GM12878 (cell line): Measurements from ENCODE around the gene PRADC1. TPM values are rescaled to one million over a fixed set of nuclear protein-coding genes. Genes with fewer than 3 reads are reported as not detected.

ENCODE experiments used
- ATAC-seq: fragments of 200-7000 bp; cut with Tn5 transposase; 3 replicates; pipeline ENCODE4 v1.9.1; 2020; ENCODE audit warnings: mild to moderate bottlenecking, moderate library complexity
- BruUV-seq: library from RNA; stranded (reverse); fragments of 400-500 nt; replicated peaks from 2 replicates; lab custom pipeline; 2021; lab: Mats Ljungman, UMichigan
- CTCF ChIA-PET: fragments of 300-600 bp; sonication (Branson Sonifier 250); formaldehyde crosslinking; extraction: SDS; loops from one replicate; lab custom pipeline; 2021; ENCODE audit warnings: inconsistent platforms; lab: Yijun Ruan, JAX
- POLR2A ChIA-PET: fragments of 350-600 bp; formaldehyde crosslinking; extraction: SDS; loops from one replicate; lab custom pipeline; 2021; ENCODE audit warnings: inconsistent platforms; lab: Charles Lee
- RAD21 ChIA-PET: fragments of 300-600 bp; sonication (Branson Sonifier 250); formaldehyde crosslinking; loops from one replicate; lab custom pipeline; 2023; ENCODE audit warnings: antibody characterized with exemption; ENCODE audit not compliant: unreplicated experiment; lab: Charles Lee
- SMC1A ChIA-PET: fragments of 300-600 bp; sonication (Branson Sonifier 250); formaldehyde crosslinking; loops from one replicate; lab custom pipeline; 2023; ENCODE audit not compliant: unreplicated experiment, uncharacterized antibody; lab: Charles Lee
- DNase-seq: peaks from one replicate; pipeline ENCODE4 v3.0.0-alpha.2; 2011; ENCODE audit warnings: low read depth, low spot score
- FAIRE-seq: peaks from 3 replicates; lab custom pipeline; 2011; peaks lifted over from hg19 to GRCh38; lab: Jason Lieb, UNC
- H2AFZ ChIP-seq: 2 replicates; pipeline ENCODE4 v1.6.0; 2011; ENCODE audit warnings: low read depth, low read length, control low read depth; ENCODE audit not compliant: control insufficient read depth
- H3K27ac ChIP-seq: 2 replicates; pipeline ENCODE4 v1.5.1; 2011; ENCODE audit warnings: control low read depth; ENCODE audit not compliant: control insufficient read depth, insufficient read depth
- H3K27me3 ChIP-seq, 2 experiments: replicated peaks in 1 of 2; 2 replicates each; pipeline versions ENCODE4 v1.6.0 to v1.6.1; 2011; ENCODE audit warnings: low read length in 1 of 2; ENCODE audit not compliant: control insufficient read depth in 2 of 2, insufficient read depth in 2 of 2
- H3K36me3 ChIP-seq, 2 experiments: 2 replicates each; pipeline ENCODE4 v1.5.1; 2011; ENCODE audit warnings: low read length in 1 of 2; ENCODE audit not compliant: control insufficient read depth in 2 of 2, insufficient read depth in 2 of 2
- H3K4me1 ChIP-seq: 2 replicates; pipeline ENCODE4 v1.6.1; 2011; ENCODE audit warnings: mild to moderate bottlenecking, low read length, moderate library complexity, mixed read lengths; ENCODE audit not compliant: control insufficient read depth, insufficient read depth
- H3K4me2 ChIP-seq: 2 replicates; pipeline ENCODE4 v1.6.0; 2011; ENCODE audit warnings: control low read depth; ENCODE audit not compliant: control insufficient read depth, insufficient read depth
- H3K4me3 ChIP-seq: fragments of 200-600 bp; sonication (generic); 2 replicates; pipeline ENCODE4 v1.5.1; 2016
- H3K79me2 ChIP-seq: 2 replicates; pipeline ENCODE4 v1.6.0; 2011; ENCODE audit warnings: low read length; ENCODE audit not compliant: control insufficient read depth, insufficient read depth
- H3K9ac ChIP-seq: 2 replicates; pipeline ENCODE4 v1.8.0; 2011; ENCODE audit warnings: low read length, control low read depth, mixed read lengths; ENCODE audit not compliant: control insufficient read depth, insufficient read depth
- H3K9me3 ChIP-seq: replicated peaks from 3 replicates; pipeline ENCODE4 v1.5.1; 2011; ENCODE audit warnings: mild to moderate bottlenecking, low read length; ENCODE audit not compliant: control insufficient read depth, insufficient read depth
- H4K20me1 ChIP-seq: 2 replicates; pipeline ENCODE4 v1.6.0; 2011; ENCODE audit not compliant: control insufficient read depth, insufficient read depth
- PML ChIP-seq: IDR thresholded peaks from 2 replicates; pipeline ENCODE4 v1.6.1; 2012; ENCODE audit warnings: low read length, inconsistent platforms
- POLR2A ChIP-seq: IDR thresholded peaks from 2 replicates; pipeline ENCODE4 v1.6.1; 2011; ENCODE audit warnings: low read depth, mild to moderate bottlenecking, low read length
- POLR2AphosphoS5 ChIP-seq: IDR thresholded peaks from 2 replicates; pipeline ENCODE4 v1.6.1; 2011; ENCODE audit warnings: mild to moderate bottlenecking, low read length, inconsistent platforms
- SREBF2 ChIP-seq: IDR thresholded peaks from 2 replicates; pipeline ENCODE4 v1.6.1; 2012; ENCODE audit warnings: mild to moderate bottlenecking, low read length
- TARDBP ChIP-seq: IDR thresholded peaks from 2 replicates; pipeline ENCODE4 v1.6.1; 2016; ENCODE audit warnings: borderline replicate concordance
- ZNF592 ChIP-seq: fragments of 450-650 bp; IDR thresholded peaks from 2 replicates; pipeline ENCODE4 v1.6.1; 2017; ENCODE audit warnings: mild to moderate bottlenecking, moderate library complexity
- WGBS: methylation state at CpG from one replicate; pipeline ENCODE4 v1.1.6; 2016; ENCODE audit warnings: low lambda C conversion rate; ENCODE audit not compliant: insufficient replicate concordance, insufficient coverage; ENCODE audit errors: missing lambda C conversion rate; 5-methylcytosine and 5-hydroxymethylcytosine counted together
- in situ Hi-C: fragments of 300-500 bp; cut with MboI; formaldehyde crosslinking; loops from 9 replicates; pipeline ENCODE4 v1.14.3; 2018; ENCODE audit warnings: mixed read lengths
- intact Hi-C: fragments of 100-400 bp; cut with micrococcal nuclease; formaldehyde crosslinking; loops from one replicate; pipeline ENCODE4 v1.14.2; 2022; ENCODE audit not compliant: unreplicated experiment
- polyA plus RNA-seq, 11 experiments: library from polyadenylated mRNA; depleted of rRNA in 4 of 11; unstranded in 6 of 11; stranded (reverse) in 5 of 11; fragments of >200 nt; fragmentation: Nextera tagmentation in 4 of 11; fragmentation: Illumina TruSeq in 1 of 11; extraction: Ambion mirVana in 4 of 11; extraction: Trizol in 1 of 11; gene quantifications; 1 replicate in 1 of 11; 2 replicates in 10 of 11; pipeline versions ENCODE4 v1.2.1 to v1.2.3, GENCODE V29; 2011 to 2016; ENCODE audit warnings: inconsistent platforms in 2 of 11, missing spikeins in 2 of 11, low read depth in 1 of 11
- total RNA-seq, 4 experiments: library from RNA; depleted of rRNA in 3 of 4; stranded (reverse); fragments of >200 nt in 3 of 4; fragmentation: Illumina TruSeq in 1 of 4; extraction: Trizol in 1 of 4; gene quantifications; 2 replicates each; pipeline versions ENCODE4 v1.2.1 to v1.2.3, GENCODE V29; 2013 to 2021
- TF ChIP-seq, protein P1 (sequence below): IDR thresholded peaks from 2 replicates; pipeline ENCODE4 v1.6.1; 2012; ENCODE audit warnings: low read length, inconsistent platforms
- TF ChIP-seq, protein P2 (sequence below): fragments of 450-650 bp; IDR thresholded peaks from 2 replicates; pipeline ENCODE4 v1.6.1; 2017; ENCODE audit warnings: borderline replicate concordance

Gene PRADC1
- total and polyA plus RNA-seq, 10 of the 15 experiments (the other 5 are each of a cell fraction or from before 2014, with no cell fraction given), result 3.7 to 39.0 (median 13.8) TPM

DNA sequence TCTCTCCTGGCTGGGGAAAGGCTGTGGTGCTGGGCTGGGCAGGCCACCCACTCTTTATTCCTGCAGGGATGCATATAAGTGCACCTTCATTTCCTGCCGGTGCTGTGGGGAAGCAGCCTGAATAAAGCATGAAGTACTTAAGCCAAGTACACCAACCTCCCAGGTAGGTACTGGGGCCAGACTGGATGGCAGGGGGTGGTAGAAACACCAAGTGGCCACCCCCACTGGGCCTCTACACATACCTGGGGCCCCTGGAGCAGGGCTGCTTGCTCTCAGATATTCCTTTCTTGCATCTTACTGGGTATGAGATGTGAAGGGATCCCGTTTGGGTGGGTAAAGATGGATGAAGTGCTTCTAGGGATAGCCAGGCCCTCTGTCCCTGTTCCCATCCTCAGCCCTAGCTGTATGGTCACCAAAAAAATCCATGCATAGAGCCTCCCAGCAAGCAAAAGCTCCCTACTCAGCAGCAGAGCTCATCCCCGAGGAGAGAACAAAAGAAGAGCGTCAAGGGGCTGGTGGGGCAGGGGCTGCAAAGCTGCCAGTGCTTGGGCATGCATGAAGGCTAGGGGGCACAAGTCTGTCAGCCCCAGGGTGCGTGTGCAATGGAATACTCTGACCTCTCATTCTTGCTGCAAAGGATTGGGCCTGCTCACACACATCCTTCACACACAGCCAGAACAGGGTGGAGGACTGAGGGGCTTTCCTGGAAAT is 23.0 kb upstream of the PRADC1 start:
- no peak overlapping the region for H2AFZ ChIP-seq
- no peak overlapping the region for H3K27ac ChIP-seq
- 57% methylated on average over 5 of the region's 5 CpGs for WGBS
- DNase-seq (no peak), ATAC-seq (no peak), FAIRE-seq (no peak)
- H3K27me3 ChIP-seq, result no peaks in the 10 kb centered on the region
- ChIA-PET POLR2A (interaction anchor here (0.6 kb wide), 1 partner anchor 652 kb away, joined by 3 read pairs; no protein-coding TSS in a partner anchor), RAD21 (no interaction called here), SMC1A (no interaction called here), CTCF (no interaction called here)
- no peak overlapping the region for H3K4me2 ChIP-seq
- H3K9me3 ChIP-seq, result no peaks in the 10 kb centered on the region
- no peaks in the 10 kb centered on the region for H3K4me1 ChIP-seq
- no peak overlapping the region for H3K4me3 ChIP-seq
- H3K79me2 ChIP-seq, result no peaks in the 10 kb centered on the region
- H3K9ac ChIP-seq, result no peak overlapping the region
- no peak for TF ChIP-seq TARDBP
- TSS peak; percentile 48 for BruUV-seq
- in situ Hi-C loops, result no loop called here
- H3K36me3 ChIP-seq, result peaks cover 20 to 32% of the 10 kb centered on the region in 2 experiments
- intact Hi-C loops, result loop anchor here (2.0 kb wide), 1 partner anchor 35 kb away; no protein-coding TSS in a partner anchor
- H4K20me1 ChIP-seq, result no peaks in the 10 kb centered on the region

GRCh38 chr2:73255007-73255644 is 22.1 kb upstream of the PRADC1 start:
- no peak for FAIRE-seq
- TF ChIP-seq ZNF592 (no peak), PML (0 out of 2 replicates have a peak, but pooled peaks have one; percentile 13), SREBF2 (no peak), POLR2A (0 out of 2 replicates have a peak, but pooled peaks have one; percentile 71), POLR2AphosphoS5 (peak; percentile 39; the same call in 1 of the 2 replicates)
- TF ChIP-seq, protein P1, sequence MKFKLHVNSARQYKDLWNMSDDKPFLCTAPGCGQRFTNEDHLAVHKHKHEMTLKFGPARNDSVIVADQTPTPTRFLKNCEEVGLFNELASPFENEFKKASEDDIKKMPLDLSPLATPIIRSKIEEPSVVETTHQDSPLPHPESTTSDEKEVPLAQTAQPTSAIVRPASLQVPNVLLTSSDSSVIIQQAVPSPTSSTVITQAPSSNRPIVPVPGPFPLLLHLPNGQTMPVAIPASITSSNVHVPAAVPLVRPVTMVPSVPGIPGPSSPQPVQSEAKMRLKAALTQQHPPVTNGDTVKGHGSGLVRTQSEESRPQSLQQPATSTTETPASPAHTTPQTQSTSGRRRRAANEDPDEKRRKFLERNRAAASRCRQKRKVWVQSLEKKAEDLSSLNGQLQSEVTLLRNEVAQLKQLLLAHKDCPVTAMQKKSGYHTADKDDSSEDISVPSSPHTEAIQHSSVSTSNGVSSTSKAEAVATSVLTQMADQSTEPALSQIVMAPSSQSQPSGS, result 0 out of 2 replicates have a peak, but pooled peaks have one; percentile 8
- TF ChIP-seq, protein P2, sequence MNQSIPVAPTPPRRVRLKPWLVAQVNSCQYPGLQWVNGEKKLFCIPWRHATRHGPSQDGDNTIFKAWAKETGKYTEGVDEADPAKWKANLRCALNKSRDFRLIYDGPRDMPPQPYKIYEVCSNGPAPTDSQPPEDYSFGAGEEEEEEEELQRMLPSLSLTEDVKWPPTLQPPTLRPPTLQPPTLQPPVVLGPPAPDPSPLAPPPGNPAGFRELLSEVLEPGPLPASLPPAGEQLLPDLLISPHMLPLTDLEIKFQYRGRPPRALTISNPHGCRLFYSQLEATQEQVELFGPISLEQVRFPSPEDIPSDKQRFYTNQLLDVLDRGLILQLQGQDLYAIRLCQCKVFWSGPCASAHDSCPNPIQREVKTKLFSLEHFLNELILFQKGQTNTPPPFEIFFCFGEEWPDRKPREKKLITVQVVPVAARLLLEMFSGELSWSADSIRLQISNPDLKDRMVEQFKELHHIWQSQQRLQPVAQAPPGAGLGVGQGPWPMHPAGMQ, result no peak

More at GRCh38 chr2:73255007-73255644, 22.1 kb upstream of the PRADC1 start:
- 27% methylated on average over 4 of the region's 4 CpGs for WGBS
- H3K4me3 ChIP-seq, result no peak overlapping the region
- H3K9ac ChIP-seq, result no peak overlapping the region
- SMC1A ChIA-PET, result no interaction called here
- no peak overlapping the region for H3K4me2 ChIP-seq
- CTCF ChIA-PET, result no interaction called here
- no peaks in the 10 kb centered on the region for H3K79me2 ChIP-seq
- intact Hi-C loops, result no loop called here
- no peak overlapping the region for H2AFZ ChIP-seq
- BruUV-seq, result no TSS peak
- POLR2A ChIA-PET, result no interaction called here
- in situ Hi-C loops, result no loop called here
- no peaks in the 10 kb centered on the region for H3K9me3 ChIP-seq
- no peaks in the 10 kb centered on the region for H3K27me3 ChIP-seq
- H4K20me1 ChIP-seq, result no peaks in the 10 kb centered on the region
- H3K36me3 ChIP-seq, result peaks cover 29 to 38% of the 10 kb centered on the region in 2 experiments
- DNase-seq, result no peak
- no peaks in the 10 kb centered on the region for H3K4me1 ChIP-seq
- RAD21 ChIA-PET, result no interaction called here
- peak; percentile 9; the same call in 2 of the 3 replicates for ATAC-seq
- H3K27ac ChIP-seq, result no peak overlapping the region
